HG03175 (cell line): ENCODE measurements around the gene CALCOCO1.
"Not testable (repeated sequence)": the region's sequence is repeated elsewhere in the genome, so short reads cannot be mapped to it uniquely, and the experiment has no call there.

Source experiments
- ATAC-seq: cut with Tn5 transposase; IDR thresholded peaks from one replicate; pipeline ENCODE4 v1.9.1; 2021; ENCODE audit warnings: mild to moderate bottlenecking, moderate library complexity; ENCODE audit not compliant: unreplicated experiment

CALCOCO1 gene

GRCh38 chr12:53733807-53734200, 6.6 kb upstream of the CALCOCO1 start:
- no peak for ATAC-seq

GRCh38 chr12:53733051-53733806, 6.0 kb upstream of the CALCOCO1 start:
- no peak for ATAC-seq

- no peak for ATAC-seq
Measured at GRCh38 chr12:53729644-53730043, 2.4 kb upstream of the CALCOCO1 start.

GRCh38 chr12:53728206-53728605, 954 bp upstream of the CALCOCO1 start:
- no peak for ATAC-seq

- ATAC-seq, result no peak
Measured at GRCh38 chr12:53726946-53727309, 324 bp downstream of the CALCOCO1 start.

GRCh38 chr12:53726341-53726740, 911 bp downstream of the CALCOCO1 start:
- no peak for ATAC-seq

GRCh38 chr12:53725824-53726223, 1.4 kb downstream of the CALCOCO1 start:
- ATAC-seq, result no peak

GRCh38 chr12:53722450-53723041, 4.7 kb downstream of the CALCOCO1 start:
- no peak for ATAC-seq

GRCh38 chr12:53720946-53721345, 6.3 kb downstream of the CALCOCO1 start:
- ATAC-seq, result no peak

- no peak for ATAC-seq
Measured at GRCh38 chr12:53719649-53720048, 7.6 kb downstream of the CALCOCO1 start.

- not testable (repeated sequence) for ATAC-seq
Measured at GRCh38 chr12:53718567-53718966, 8.7 kb downstream of the CALCOCO1 start.

GRCh38 chr12:53717319-53717718, 9.9 kb downstream of the CALCOCO1 start:
- ATAC-seq, result no peak

- ATAC-seq, result no peak
Measured at GRCh38 chr12:53714004-53714403, 13.2 kb downstream of the CALCOCO1 start.

GRCh38 chr12:53713516-53713915, 13.7 kb downstream of the CALCOCO1 start:
- no peak for ATAC-seq

GRCh38 chr12:53712059-53712643, 15.1 kb downstream of the CALCOCO1 start:
- no peak for ATAC-seq

GRCh38 chr12:53710091-53710490, 17.2 kb downstream of the CALCOCO1 start:
- ATAC-seq, result no peak

- no peak for ATAC-seq
Measured at GRCh38 chr12:53709671-53710070, 17.6 kb downstream of the CALCOCO1 start.

GRCh38 chr12:53706080-53706479, 21.2 kb downstream of the CALCOCO1 start:
- no peak for ATAC-seq

GRCh38 chr12:53703756-53704155, 23.5 kb downstream of the CALCOCO1 start:
- ATAC-seq, result no peak

- ATAC-seq, result peak; percentile 53
Measured at GRCh38 chr12:53701518-53702264, 25.6 kb downstream of the CALCOCO1 start.

- ATAC-seq, result no peak
Measured at GRCh38 chr12:53700567-53700966, 26.7 kb downstream of the CALCOCO1 start.

- no peak for ATAC-seq
Measured at GRCh38 chr12:53699678-53700025, 27.6 kb downstream of the CALCOCO1 start.
